SIG-M5 (cell line): ENCODE results near the gene HOXD3.

Experiments
- DNase-seq: peaks from one replicate; lab custom pipeline; 2025; lab: John Stamatoyannopoulos, UW

HOXD3 gene

DNA sequence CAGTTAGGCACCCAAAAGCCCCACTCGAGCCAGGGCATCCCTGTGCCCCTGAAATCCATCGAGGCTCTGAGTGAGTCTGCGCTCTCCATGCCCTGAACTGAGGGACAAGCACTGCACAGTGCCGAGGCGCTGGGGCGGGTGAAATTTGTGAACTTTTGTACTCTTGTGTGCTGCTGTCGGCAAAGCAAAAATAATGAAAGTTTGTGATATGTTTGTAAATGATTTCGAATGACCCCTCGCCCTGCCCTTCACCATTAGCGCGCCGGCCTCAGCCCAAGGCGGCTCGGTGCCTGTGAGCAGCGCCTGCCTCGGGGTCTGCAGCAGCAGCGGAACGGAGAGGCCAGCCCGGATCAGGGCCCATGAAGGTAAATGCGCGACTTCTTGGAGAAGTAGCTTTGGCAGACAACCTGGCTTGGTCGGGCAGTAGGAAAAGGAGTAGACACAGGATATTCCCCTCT lies 7.6 kb upstream of the HOXD3 start:
- no peak for DNase-seq

DNA sequence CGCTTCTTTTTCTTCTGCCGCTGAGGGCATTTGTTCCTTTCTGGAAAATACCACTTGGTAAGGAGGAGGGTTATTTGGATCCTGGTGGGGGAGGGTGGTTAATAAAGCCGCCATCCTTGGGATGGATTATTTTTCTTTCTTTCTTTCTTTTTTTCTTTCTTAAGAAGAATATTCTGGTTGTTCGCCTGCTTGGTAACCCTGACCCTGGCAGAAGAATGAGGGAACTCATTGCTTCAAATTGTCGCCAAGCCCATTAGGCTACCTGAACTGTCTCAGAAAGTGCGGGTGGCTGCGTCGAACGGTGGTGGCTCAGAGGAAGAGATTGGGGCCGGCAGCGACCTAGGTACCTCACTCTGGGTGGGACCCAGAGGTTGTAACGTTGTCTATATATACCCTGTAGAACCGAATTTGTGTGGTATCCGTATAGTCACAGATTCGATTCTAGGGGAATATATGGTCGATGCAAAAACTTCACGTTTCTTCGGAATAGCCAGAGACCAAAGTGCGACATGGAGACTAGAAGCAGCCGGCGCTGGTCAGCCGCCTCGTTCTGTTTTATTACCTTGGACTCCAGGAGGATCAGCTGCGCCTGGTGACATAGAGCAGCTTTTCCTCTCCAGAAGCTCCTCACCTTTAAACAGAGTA lies 7.0 kb upstream of the HOXD3 start:
- no peak for DNase-seq

DNA sequence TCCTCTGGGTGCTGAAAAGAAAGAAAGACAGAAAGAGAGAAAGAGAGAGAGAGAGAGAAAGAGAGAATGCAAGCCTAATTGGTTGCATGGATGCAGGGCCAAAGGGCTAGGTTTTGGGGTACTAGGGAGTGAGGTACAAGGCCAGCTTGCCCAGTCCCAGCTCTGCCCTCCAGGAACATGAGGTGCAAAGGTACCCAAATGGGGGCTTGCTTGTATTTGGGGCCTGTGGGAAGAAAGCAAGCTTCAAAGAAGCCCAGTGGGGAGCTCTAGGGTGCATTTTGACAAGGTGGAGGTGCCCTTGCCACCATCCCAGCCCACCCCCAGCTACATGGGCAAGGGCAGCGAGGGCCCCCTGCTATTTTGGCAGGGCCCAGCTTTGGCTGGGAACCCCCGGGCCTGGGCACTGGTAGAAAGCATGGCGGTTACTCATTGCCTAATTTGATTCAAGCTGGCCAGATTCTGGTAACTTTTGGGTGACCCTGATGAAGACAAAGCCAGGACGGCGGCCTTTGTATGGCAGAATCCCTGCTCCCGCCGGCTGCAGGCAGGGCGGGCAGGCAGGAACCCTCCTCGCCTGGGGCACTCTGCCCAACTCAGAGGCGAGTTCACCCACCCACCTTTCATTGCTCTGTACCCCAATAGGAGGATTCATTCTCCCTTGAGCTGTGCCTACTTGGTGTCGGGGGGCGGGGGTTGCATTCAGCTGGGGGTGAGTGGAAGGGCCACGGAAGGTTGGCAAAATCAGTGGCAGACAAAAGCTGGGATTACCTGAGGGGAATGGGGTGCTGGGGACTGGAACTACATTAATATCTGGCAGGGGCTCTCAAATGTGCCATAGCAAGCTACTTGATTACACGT lies 6.3 kb upstream of the HOXD3 start:
- DNase-seq: no peak

DNA sequence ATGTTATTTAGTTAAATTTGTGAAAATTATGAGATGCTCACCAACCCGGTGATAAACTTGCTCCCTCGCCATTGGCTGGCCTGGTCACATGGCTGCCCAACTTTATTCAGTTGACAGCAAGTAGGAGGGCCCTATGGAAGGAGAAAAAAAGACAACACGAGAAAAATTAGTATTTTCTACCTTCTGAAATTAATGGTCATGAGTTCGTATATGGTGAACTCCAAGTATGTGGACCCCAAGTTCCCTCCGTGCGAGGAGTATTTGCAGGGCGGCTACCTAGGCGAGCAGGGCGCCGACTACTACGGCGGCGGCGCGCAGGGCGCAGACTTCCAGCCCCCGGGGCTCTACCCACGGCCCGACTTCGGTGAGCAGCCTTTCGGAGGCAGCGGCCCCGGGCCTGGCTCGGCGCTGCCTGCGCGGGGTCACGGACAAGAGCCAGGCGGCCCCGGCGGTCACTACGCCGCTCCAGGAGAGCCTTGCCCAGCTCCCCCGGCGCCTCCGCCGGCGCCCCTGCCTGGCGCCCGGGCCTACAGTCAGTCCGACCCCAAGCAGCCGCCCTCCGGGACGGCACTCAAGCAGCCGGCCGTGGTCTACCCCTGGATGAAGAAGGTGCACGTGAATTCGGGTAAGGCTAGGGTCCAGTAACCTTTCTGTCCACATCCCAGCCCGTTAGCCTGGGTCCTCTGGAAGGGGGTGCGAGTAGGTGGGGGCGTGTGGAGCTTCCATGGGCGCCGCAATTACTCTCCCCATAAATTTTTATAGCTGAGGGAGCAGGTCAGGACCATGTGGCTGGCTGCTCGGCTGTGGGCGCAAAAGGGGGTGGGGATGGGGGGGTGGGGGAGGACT lies 5.4 kb upstream of the HOXD3 start, which contains the start of gene HOXD4:
Gene HOXD4, plus strand, starts transcription at position 109 of the 846 bp plus-strand sequence. Its CDS starts 84 bp downstream, at position 193.
- DNase-seq: no peak

DNA sequence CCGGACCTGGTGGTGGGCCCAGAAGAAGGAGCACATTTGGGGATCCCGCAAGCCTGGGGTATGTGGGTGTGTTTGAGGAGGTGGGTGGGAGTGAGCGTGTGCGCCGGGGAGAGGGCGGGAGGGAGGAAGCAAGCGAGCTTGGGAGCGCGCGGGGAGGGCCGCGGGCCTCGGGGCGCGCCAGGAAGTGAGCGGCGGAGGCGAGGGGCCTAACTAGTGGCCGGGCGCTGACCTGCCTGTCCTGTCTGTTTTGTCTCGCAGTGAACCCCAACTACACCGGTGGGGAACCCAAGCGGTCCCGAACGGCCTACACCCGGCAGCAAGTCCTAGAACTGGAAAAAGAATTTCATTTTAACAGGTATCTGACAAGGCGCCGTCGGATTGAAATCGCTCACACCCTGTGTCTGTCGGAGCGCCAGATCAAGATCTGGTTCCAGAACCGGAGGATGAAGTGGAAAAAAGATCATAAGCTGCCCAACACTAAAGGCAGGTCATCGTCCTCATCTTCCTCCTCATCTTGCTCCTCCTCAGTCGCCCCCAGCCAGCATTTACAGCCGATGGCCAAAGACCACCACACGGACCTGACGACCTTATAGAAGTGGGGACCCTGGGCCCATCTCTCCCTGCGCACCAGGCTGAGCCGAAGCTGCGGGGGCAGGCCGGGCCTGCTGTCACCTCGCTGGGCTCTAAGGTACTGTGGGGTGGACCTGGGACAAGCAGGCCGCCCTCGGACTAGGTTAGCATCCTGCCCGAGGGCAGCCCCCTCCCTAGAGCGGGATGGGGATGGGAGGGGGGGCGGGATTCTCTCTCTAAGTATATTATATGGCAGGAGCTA lies 4.5 kb upstream of the HOXD3 start:
- DNase-seq: no peak

DNA sequence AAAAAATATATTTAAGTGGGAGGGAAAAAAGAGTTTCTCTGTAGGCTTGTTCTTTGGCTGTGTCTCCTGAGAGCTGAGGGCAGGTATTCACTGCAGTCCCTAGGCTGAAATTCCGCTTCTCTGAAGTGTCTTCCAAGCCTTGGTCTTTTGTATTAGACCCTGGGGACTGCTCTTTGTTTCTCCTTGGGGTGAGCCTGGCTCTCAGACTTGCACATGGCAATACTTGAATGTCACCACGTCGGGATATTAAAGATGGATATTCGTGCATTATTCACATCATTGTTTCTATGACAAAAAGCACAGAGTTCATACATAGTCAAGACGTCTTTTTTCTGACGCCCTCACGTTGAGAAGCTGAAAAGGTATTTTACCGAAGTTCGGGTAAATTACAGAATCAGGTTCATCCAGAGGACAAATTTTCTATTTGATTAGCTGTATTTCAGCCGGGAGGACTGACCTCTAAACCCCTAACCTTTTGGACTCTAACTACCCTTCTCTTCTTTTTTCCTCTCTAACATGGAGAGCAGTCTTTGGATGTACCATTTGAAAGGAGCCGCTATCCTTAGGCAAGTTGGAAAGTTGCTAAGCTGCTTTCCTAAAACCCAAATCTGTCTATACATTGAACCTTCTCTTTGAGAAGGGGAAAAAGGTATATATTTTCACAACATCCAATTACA lies 2.4 kb upstream of the HOXD3 start:
- DNase-seq: no peak

DNA sequence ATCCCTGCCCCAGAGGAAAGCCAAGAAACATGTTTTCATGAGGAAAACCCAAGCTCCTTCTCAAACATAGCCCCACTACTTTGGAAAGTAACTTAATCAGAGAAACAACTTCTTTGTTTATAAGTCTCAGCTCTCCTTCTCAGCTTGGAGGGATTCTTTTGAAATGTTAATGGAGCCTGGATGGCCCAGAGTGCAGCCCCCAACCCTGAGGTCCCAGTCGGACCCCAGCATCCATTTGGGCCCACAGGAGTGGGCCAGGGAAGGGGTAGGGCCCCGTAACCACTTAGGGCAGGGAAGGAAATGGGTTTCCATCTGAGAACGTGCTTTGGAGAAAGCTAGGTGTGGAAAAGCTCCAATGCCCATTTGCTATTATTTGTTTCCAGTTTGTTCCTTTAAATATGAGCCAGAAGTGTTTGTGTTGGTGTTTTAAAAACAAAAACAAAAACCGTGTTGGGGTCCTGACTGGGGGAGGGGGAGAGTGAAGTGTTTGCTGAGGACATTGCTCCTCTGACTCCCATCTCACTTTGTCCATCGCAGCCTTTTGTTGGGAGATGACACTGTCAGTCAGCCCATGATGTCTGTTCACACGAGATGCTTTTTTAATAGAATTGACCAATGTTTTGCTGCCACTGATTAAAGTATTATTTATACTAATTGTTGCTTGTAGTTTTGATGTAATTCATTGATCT lies 1.6 kb upstream of the HOXD3 start:
- no peak for DNase-seq

DNA sequence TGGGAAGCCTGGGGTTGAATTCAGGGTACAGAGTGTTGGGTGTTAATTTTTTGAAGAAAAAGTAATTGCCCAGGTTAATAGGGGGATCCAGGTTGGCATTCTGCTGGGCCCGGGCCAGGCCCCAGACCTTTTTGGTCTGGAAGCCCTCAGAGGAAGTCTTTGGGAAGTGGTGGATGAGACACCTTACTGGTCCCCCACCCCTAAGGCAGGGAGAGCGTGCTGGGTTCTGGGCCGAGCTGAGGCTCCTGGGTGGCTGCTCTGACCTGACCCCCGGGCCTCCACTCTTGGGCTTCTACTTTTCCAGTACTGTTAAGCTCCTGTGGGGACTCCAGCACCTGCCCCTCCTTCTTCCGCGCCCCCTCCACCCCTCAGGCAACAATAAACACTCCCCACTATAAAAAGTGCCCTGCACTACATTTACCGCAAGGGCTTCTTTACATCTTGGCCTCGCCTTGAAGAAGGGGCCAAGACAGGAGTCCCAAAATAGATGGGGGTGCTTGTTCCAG lies 753 bp upstream of the HOXD3 start:
- no peak for DNase-seq

DNA sequence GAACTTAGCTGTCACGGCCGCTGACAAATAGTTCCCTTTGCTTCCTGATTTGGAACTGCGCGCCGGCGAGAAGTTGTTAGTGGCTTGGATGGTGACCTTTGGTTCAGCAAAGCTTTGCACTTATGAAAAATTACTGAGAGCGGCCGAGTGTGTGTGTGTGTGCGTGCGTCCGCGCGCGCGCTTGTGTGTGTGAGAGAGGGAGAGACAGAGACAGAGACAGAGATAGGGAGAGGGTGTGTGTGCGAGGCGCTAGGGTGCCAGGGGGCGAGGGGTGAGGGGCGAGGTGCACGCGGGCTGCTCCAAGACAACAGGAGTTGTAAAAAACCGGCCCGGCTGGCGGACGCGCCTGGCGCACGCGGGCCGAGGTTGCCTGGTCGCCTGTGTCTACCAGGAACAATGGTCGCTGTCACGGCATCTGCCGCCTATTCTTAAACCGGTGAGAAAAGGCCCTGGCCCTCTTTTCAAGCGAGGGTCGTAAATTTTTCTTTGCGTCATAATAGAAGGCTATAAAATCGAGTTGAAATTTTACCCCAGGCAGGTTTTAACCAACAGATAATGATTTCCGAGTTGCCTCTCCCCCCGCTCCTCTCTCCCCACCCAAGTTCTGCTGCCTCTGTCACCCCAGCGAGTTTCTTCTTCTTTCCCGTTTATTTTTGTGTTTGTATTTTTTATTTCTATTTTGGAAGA lies 535 bp downstream of the HOXD3 start:
- DNase-seq: no peak

DNA sequence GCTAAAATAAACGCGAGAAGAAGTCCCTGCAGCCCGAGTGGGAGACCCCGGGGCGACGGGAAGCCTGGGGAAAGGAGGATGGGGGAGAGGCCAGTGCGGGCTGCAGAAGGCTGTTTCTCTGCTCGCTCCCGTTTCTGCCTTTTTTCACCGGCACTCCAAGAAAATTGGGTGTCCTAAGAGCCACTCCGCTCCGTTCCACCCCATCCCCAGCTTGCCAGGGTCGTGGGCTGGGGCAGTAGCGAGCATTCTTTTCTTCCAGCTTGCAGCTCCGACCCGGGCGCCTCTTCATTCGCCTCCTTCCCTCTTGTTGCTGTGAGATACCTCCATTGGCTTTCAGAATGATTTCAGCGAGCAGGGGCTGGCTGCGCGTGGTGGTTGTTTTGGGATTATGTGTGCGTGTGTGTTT lies 1.1 kb downstream of the HOXD3 start:
- no peak for DNase-seq

DNA sequence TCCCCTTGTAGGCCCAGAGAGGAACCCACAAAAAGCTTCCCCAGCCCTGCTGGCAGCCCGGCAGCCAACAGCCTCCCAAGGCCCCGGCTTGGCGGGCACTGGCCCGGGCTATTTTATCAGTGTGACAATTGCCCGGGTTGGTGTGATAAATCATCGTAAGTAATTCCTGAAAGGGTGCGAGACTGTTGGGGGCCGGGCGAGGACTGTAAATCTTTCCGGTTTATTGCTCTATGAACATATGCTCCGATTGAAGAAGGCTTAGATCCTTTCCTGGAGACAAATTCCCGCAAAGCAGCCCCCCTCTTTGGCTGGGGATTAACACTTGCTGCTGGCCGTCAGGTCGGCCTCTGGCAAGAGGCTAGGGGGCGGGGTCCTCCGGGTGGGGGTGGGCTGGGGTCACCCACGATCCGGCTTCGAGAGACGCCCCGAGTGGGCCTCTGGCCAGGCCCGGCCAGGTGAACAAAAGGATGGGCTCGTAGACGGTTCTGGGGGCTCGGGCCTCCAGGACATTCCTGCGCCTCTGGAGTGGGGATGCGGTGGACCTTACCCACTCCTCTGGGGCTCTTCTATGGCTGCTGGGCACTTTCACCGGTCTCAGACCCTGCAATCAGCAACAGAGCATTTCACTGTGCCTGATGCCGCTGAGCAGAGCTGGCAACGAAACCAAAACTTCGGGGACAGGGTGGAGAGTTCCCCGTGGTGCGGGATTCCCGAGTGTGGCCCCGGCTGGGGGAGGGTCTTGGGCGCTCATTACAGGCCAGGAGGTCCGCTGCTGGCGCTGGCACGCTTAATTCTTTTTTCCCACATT lies 2.0 kb downstream of the HOXD3 start:
- no peak for DNase-seq

DNA sequence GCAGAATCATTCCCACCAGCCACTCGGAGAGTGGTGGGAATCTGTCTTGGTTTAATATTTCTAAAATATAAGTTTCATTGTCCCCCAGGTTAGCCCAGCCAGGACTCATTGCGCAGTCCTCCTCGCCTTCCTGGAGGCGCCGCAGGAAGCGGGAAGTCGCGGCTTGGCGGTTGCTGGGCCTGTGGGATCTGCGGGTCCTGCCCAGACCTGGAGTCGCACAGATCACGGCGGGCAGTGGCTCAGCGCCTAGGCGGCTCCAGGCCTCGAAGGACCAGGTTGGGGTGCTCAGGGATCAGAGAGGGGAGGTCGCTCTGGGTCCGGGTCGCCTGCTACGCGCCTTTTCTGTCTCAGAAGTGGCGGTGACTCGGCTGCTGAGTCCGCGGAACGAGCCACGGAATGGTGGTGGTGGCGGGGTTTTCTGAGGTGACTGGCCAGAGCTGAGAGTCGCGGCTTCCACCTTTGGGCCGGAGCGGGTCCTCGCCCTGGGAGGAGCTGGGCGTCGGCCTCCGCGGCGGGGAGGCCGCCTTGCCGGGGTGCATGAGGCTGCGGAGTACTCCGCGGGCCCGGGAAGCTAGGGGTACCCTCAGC lies 2.6 kb downstream of the HOXD3 start:
- no peak for DNase-seq

DNA sequence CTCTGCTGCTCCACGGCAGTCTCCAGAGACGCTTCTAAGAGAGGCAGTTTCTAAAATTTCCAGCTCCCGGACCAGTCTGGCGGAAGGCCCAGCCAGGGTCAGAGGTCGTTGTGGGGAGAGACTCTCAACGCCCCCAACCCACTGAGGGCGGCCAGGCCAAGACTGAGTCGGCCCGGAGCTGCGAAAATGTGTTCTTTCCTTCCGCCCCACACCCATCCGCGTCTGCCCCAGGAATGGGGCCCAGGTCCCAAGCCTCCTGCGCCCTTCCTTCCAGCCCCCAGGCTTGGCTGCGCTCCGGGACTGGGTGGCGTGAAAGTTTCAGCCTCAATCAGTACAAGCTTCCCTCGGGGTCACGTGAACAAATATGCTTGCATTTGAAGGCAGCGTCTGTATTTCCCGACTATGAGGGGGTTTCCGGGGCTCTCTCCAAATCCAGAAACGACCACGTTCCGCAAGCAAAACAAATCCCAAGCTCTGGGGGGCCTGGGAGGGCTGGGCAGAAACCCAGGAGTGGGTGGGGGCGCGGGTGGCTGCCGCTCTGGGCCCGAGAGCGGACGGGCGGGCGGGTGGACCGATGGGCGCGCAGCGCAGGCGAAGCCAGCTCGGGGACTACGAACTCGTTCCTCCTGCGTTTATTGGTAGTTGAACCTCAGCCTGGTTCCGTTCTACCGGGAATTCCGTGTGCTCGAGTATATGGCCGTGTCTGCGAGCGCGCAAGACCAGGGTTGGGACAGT lies 3.3 kb downstream of the HOXD3 start:
- no peak for DNase-seq

DNA sequence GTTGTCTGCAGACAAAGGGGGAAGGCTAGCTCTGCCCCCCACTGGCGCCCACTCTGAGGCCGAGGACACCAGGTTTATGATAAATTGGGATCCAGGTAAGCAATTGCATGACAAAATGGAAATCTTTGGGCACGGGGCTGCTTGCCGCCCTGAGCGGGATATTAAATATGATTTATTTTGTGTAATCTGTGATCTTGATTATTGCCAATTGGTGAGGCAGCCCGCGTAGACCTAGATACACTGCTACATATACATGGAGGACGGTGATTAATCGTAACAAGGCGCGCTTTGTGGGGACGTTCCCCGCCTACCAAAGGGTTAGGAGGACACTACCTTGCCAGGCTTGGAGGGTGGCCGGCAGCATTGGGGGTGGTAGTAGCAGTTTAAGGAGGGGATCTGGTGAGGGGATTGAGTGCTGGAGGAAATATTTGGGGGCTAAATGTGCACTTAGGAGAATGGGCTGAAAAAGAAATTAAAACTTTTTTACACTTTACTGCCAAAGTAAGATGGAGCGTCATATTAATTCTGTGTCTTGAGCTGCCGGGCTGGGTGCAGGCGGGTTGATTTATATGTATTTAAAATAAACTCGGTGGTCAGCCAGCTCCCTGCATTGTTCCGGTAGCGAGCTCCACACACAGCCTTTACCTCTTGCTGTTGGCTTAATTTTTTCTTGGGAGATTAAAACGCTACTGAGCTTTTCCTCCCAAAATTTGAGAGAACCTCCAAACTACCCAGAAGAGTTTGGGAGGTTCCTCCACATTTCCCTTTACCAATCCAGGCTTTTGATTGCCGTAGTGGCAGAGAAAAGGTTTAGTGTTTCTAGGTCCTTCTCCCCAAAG lies 4.1 kb downstream of the HOXD3 start:
- DNase-seq: no peak

DNA sequence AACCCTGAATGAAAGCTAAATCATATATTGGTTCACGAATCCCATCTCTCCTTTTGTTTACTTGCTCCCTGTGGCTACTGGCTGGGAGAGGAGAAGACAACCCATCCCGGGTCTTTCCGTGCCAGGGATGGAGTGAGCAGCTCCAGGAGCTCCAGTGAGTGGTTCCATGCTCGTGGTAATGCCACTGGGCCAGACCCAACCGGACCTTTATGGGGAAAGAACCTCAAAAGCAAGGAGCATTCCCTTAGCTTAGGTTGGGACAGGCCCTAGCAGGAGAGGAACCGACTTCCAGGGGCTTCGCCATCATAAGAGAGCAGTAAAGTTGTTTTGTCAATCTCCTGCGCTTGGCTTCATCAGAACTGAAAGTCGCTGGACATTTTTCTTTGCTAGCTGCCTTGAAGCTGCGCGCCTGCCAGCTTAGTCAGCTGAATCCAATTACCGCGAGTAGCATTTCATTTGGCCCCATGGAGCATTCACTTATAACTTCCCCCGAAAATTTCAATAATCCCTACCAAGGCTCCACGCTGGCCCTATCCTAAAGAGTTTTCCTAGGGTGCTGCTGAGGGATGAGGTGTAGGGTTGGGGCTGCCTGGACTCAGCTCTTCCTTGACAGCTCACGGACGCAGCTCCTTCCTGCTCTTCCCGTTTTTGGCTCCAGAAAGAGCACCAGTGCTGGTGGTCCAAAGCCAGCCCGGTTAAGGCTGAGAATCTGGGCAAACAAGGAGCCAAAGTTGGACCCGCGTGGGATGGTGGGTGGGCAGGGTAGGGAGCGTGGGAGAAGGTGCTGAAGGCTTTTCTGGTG lies 4.9 kb downstream of the HOXD3 start:
- DNase-seq: no peak
